Upper lobe of left lung (tissue), 6 donors: ENCODE data around the gene CRYM. TPM values are rescaled to one million over a fixed set of nuclear protein-coding genes. Genes with fewer than 3 reads are reported as not detected.
A peak's percentile ranks its signal among the peaks of the same experiment; 100 is the strongest.
"Not testable (repeated sequence)": the region's sequence is repeated elsewhere in the genome, so short reads cannot be mapped to it uniquely, and the experiment has no call there.

Experiments
- ATAC-seq, 2 donors: fragments of 200-7000 bp; cut with Tn5 transposase; one replicate each; pipeline ENCODE4 v1.9.1; 2022; ENCODE audit warnings: mild to moderate bottlenecking in 2 of 2, moderate library complexity in 2 of 2; ENCODE audit not compliant: low FRiP score in 2 of 2
- DNase-seq, 2 donors: peaks; one replicate each; pipeline ENCODE4 v3.0.0-alpha.2; 2019 to 2020
- H3K27ac ChIP-seq, 4 donors: fragments of 200-600 bp; sonication (generic); one replicate each; pipeline ENCODE4 v1.5.1; 2016 to 2019
- H3K27me3 ChIP-seq, 4 donors: fragments of 200-600 bp; sonication (generic); one replicate each; pipeline ENCODE4 v1.5.1; 2017 to 2019
- H3K36me3 ChIP-seq, 4 donors: fragments of 200-600 bp; sonication (generic); one replicate each; pipeline ENCODE4 v1.5.1; 2016 to 2019
- H3K4me1 ChIP-seq, 4 donors: fragments of 200-600 bp; sonication (generic); one replicate each; pipeline ENCODE4 v1.5.1; 2018 to 2019
- H3K4me3 ChIP-seq, 4 donors: fragments of 200-600 bp; sonication (generic); one replicate each; pipeline ENCODE4 v1.5.1; 2017 to 2019; ENCODE audit warnings: mild to moderate bottlenecking in 2 of 4, moderate library complexity in 1 of 4
- H3K9me3 ChIP-seq, 4 donors: fragments of 200-600 bp; sonication (generic); one replicate each; pipeline ENCODE4 v1.5.1; 2018 to 2019
- CTCF ChIP-seq, 6 experiments: fragments of 450-650 bp in 4 of 6; fragments of 200-600 bp in 2 of 6; sonication (generic) in 2 of 6; IDR thresholded peaks; one replicate each; pipeline ENCODE4 v1.5.1; 2016 to 2019; ENCODE audit warnings: antibody characterized with exemption in 6 of 6
- EP300 ChIP-seq, 4 donors: sonication (generic); formaldehyde crosslinking; IDR thresholded peaks; one replicate each; pipeline ENCODE4 v1.5.1; 2017; ENCODE audit warnings: antibody characterized with exemption in 4 of 4, control low read depth in 2 of 4
- POLR2A ChIP-seq, 4 donors: fragments of 450-650 bp; IDR thresholded peaks; one replicate each; pipeline ENCODE4 v1.5.1; 2016 to 2017; ENCODE audit warnings: antibody characterized with exemption in 4 of 4, mild to moderate bottlenecking in 2 of 4
- POLR2AphosphoS5 ChIP-seq, 2 donors: sonication (generic); formaldehyde crosslinking; IDR thresholded peaks; one replicate each; pipeline ENCODE4 v1.5.1; 2017; ENCODE audit warnings: antibody characterized with exemption in 2 of 2
- WGBS, 2 donors: methylation state at CpG; one replicate each; pipeline ENCODE4 v1.1.5; 2017 to 2018; 5-methylcytosine and 5-hydroxymethylcytosine counted together
- total RNA-seq, 6 donors: library from RNA; depleted of rRNA in 4 of 6; stranded (reverse); fragments of >200 nt in 4 of 6; gene quantifications; one replicate each; pipeline versions ENCODE4 v1.1.0 to v1.2.1, GENCODE V29; 2016 to 2021
- donor health status: DM: no; HTN: no; CAD: no; lungs with moderate emphysema.
- donor health status: DM: no; HTN: yes; CAD: no; lungs with severe emphysema.

The CRYM gene
- total RNA-seq, 6 donors from 2014 or later: 2.0 to 18.6 (median 7.8) TPM

GRCh38 chr16:21302454-21302853, 24.4 kb upstream of the CRYM start:
- peak overlapping the region in 2 of 4 donors; percentile 58 to 64 for H3K4me3 ChIP-seq

DNA sequence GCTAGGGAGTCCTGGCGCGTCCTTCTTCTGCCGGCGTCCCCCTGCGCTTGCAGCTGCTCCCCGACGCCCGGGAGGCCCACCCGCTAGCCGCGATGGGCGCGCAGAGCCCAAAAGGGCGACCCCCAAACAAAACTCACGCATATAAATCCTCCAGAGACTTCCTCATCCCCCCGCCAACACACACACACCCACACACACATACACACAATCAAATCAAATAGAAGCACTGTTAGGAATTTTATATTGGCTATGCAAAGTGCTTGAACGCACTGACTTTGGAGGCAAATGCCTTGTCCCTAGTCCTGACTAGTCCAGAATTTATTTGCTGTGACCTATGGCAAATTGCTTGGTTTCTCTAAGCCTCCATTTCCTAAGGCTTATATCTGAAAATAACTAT, 23.8 kb upstream of the CRYM start:
- peak overlapping the region in 2 of 4 donors; percentile 62 to 78 for H3K27ac ChIP-seq
- no peak for TF ChIP-seq CTCF (IDR thresholded peaks at IDR 0.05)
- TF ChIP-seq EP300 (IDR thresholded peaks at IDR 0.05): no peak
- no peak for TF ChIP-seq POLR2A (IDR thresholded peaks at IDR 0.05)
- H3K9me3 ChIP-seq: no peaks in the 10 kb centered on the region
- 2 to 10% methylated on average over 4 to 15 of the region's 17 CpGs for WGBS, 2 donors
- no peak for ATAC-seq
- H3K27me3 ChIP-seq: no peaks in the 10 kb centered on the region
- H3K4me1 ChIP-seq: peaks cover 9 to 23% (median 21%) of the 10 kb centered on the region in 4 donors
- H3K36me3 ChIP-seq: no peaks in the 10 kb centered on the region
- DNase-seq: no peak
- peak overlapping the region; percentile 33 to 74 (median 61) for H3K4me3 ChIP-seq

More at GRCh38 chr16:21302454-21302853, 24.4 kb upstream of the CRYM start:
- Histone ChIP-seq H3K4me1 (peaks cover 9 to 23% (median 21%) of the 10 kb centered on the region in 4 donors), H3K36me3 (no peaks in the 10 kb centered on the region), H3K27ac (no peak overlapping the region), H3K9me3 (no peaks in the 10 kb centered on the region), H3K27me3 (no peaks in the 10 kb centered on the region)
- WGBS, 2 donors: 57% methylated on average over 3 of the region's 3 CpGs
- DNase-seq (no peak), ATAC-seq (no peak)
- no peak for TF ChIP-seq POLR2AphosphoS5 (IDR thresholded peaks at IDR 0.05)
- TF ChIP-seq POLR2A (IDR thresholded peaks at IDR 0.05): no peak
- no peak for TF ChIP-seq CTCF (IDR thresholded peaks at IDR 0.05)
- no peak for TF ChIP-seq EP300 (IDR thresholded peaks at IDR 0.05)

DNA sequence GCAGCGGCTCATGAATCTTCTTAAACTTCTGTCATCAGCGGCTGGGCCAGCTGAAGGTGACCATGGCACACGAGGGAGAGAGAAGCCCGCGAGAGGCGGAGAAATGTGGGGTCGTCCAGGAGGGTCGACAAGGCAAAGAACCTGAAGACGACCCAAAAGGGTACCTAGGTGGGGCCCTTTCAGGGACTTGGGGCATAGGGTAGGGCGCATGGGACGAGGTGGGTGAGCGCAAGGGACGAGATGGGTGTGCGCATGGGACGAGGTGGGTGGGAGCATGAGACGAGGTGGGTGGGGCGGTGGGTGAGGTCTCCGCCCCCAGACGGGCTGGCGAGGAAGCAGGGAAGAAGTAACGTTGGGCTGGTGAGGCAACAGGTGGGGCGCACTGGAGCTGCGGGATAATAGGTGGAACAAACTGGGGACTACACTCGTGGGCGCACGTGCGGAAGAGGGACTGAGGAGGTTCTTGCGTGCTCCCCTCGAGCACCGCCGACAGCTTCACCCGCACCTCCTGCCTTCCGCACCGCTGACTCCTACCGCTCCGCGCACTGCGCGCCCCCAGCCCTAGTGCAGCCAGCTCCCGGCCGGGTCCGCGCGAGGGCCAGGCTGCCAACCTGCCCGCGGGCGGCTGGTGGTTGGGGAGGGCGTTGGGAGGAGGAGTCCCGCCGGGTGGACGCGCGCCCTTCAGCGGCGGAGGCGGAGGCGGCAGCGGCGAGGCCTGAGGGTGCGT, 23.2 kb upstream of the CRYM start:
- H3K36me3 ChIP-seq: no peaks in the 10 kb centered on the region
- no peaks in the 10 kb centered on the region for H3K9me3 ChIP-seq
- H3K4me3 ChIP-seq: peak overlapping the region; percentile 33 to 74 (median 61)
- peak; percentile 82 to 94 for DNase-seq
- 0 to 1% methylated on average over 29 to 47 of the region's 60 CpGs for WGBS, 2 donors
- peaks cover 9 to 23% (median 22%) of the 10 kb centered on the region in 4 donors for H3K4me1 ChIP-seq
- H3K27ac ChIP-seq: peak overlapping the region; percentile 62 to 78 (median 72)
- TF ChIP-seq POLR2A (IDR thresholded peaks at IDR 0.05): peak in 1 of 4 donors; percentile 42
- TF ChIP-seq EP300 (IDR thresholded peaks at IDR 0.05): no peak
- TF ChIP-seq POLR2AphosphoS5 (IDR thresholded peaks at IDR 0.05): peak in 1 of 2 donors; percentile 14
- TF ChIP-seq CTCF (IDR thresholded peaks at IDR 0.05): peak in 3 of 6 experiments; percentile 33 to 38 (median 34)
- peak; percentile 90 to 92 for ATAC-seq
- no peaks in the 10 kb centered on the region for H3K27me3 ChIP-seq

- Histone ChIP-seq H3K9me3 (no peaks in the 10 kb centered on the region), H3K36me3 (no peaks in the 10 kb centered on the region), H3K4me3 (peak overlapping the region; percentile 33 to 74 (median 61)), H3K27ac (peak overlapping the region; percentile 62 to 78 (median 72)), H3K27me3 (no peaks in the 10 kb centered on the region), H3K4me1 (peaks cover 9 to 27% (median 22%) of the 10 kb centered on the region in 4 donors)
- WGBS, 2 donors: 0 to 1% methylated on average over 20 to 36 of the region's 36 CpGs
- no peak for TF ChIP-seq EP300 (IDR thresholded peaks at IDR 0.05)
- TF ChIP-seq POLR2AphosphoS5 (IDR thresholded peaks at IDR 0.05): peak; percentile 68
- TF ChIP-seq CTCF (IDR thresholded peaks at IDR 0.05): peak; percentile 54 to 87 (median 78)
- TF ChIP-seq POLR2A (IDR thresholded peaks at IDR 0.05): peak in 1 of 4 donors; percentile 53
- ATAC-seq (peak; percentile 96 to 98), DNase-seq (peak; percentile 89 to 97)
Observed at GRCh38 chr16:21300309-21301167, 22.4 kb upstream of the CRYM start.

- not testable (repeated sequence) for H3K36me3 ChIP-seq, H3K27me3 ChIP-seq, DNase-seq, H3K27ac ChIP-seq, H3K4me3 ChIP-seq, ATAC-seq, H3K4me1 ChIP-seq
- H3K9me3 ChIP-seq: peaks cover 0 to 11% (median 4%) of the 10 kb centered on the region in 4 donors
- 93 to 100% methylated on average over 3 of the region's 3 CpGs for WGBS, 2 donors
Observed at GRCh38 chr16:21289789-21290188, 11.7 kb upstream of the CRYM start.
